ENCODE data around the gene PTPN5.

The PTPN5 gene

GRCh38 chr11:18773104-18773503 is 18.5 kb downstream of the PTPN5 start:
- no peak for DNase-seq (ENCODE audit: low spot score)

GRCh38 chr11:18772211-18772610 is 19.4 kb downstream of the PTPN5 start:
- DNase-seq (ENCODE audit: low spot score), result no peak

GRCh38 chr11:18771266-18772035 is 20.1 kb downstream of the PTPN5 start:
- no peak for DNase-seq (ENCODE audit: low spot score)

- no peak for DNase-seq (ENCODE audit: low spot score)
Measured at GRCh38 chr11:18770479-18771125, 21.0 kb downstream of the PTPN5 start.

- no peak for DNase-seq (ENCODE audit: low spot score)
Measured at GRCh38 chr11:18769802-18770456, 21.7 kb downstream of the PTPN5 start.

- no peak for DNase-seq (ENCODE audit: low spot score)
Measured at GRCh38 chr11:18768978-18769377, 22.6 kb downstream of the PTPN5 start.

- DNase-seq (ENCODE audit: low spot score), result no peak
Measured at GRCh38 chr11:18768472-18768901, 23.1 kb downstream of the PTPN5 start.

- DNase-seq (ENCODE audit: low spot score), result no peak
Measured at GRCh38 chr11:18766015-18766414, 25.6 kb downstream of the PTPN5 start.

- DNase-seq (ENCODE audit: low spot score), result no peak
Measured at GRCh38 chr11:18765554-18765953, 26.0 kb downstream of the PTPN5 start.

- no peak for DNase-seq (ENCODE audit: low spot score)
Measured at GRCh38 chr11:18761741-18762140, 29.9 kb downstream of the PTPN5 start.

- no peak for DNase-seq (ENCODE audit: low spot score)
Measured at GRCh38 chr11:18761144-18761543, 30.5 kb downstream of the PTPN5 start.

- no peak for DNase-seq (ENCODE audit: low spot score)
Measured at GRCh38 chr11:18757811-18758210, 33.8 kb downstream of the PTPN5 start.

GRCh38 chr11:18756889-18757288 is 34.7 kb downstream of the PTPN5 start:
- DNase-seq (ENCODE audit: low spot score), result no peak

- DNase-seq (ENCODE audit: low spot score), result no peak
Measured at GRCh38 chr11:18754308-18754707, 37.3 kb downstream of the PTPN5 start.

- DNase-seq (ENCODE audit: low spot score), result no peak
Measured at GRCh38 chr11:18752502-18752901, 39.1 kb downstream of the PTPN5 start.

- no peak for DNase-seq (ENCODE audit: low spot score)
Measured at GRCh38 chr11:18750944-18751343, 40.7 kb downstream of the PTPN5 start.

GRCh38 chr11:18749681-18750319 is 41.8 kb downstream of the PTPN5 start:
- no peak for DNase-seq (ENCODE audit: low spot score)

GRCh38 chr11:18748766-18749365 is 42.7 kb downstream of the PTPN5 start:
- no peak for DNase-seq (ENCODE audit: low spot score)

GRCh38 chr11:18745251-18745650 is 46.3 kb downstream of the PTPN5 start:
- DNase-seq (ENCODE audit: low spot score), result no peak

GRCh38 chr11:18743900-18744514 is 47.6 kb downstream of the PTPN5 start:
- no peak for DNase-seq (ENCODE audit: low spot score)

- no peak for DNase-seq (ENCODE audit: low spot score)
Measured at GRCh38 chr11:18743365-18743764, 48.2 kb downstream of the PTPN5 start.

- no peak for DNase-seq (ENCODE audit: low spot score)
Measured at GRCh38 chr11:18741783-18742182, 49.8 kb downstream of the PTPN5 start.
